ENCODE measurements around the gene RMND5B. TPM values are rescaled to one million over a fixed set of nuclear protein-coding genes. Genes with fewer than 3 reads are reported as not detected.

Gene RMND5B
- total RNA-seq, 1 experiment from 2014 or later, result 37.0 TPM

DNA sequence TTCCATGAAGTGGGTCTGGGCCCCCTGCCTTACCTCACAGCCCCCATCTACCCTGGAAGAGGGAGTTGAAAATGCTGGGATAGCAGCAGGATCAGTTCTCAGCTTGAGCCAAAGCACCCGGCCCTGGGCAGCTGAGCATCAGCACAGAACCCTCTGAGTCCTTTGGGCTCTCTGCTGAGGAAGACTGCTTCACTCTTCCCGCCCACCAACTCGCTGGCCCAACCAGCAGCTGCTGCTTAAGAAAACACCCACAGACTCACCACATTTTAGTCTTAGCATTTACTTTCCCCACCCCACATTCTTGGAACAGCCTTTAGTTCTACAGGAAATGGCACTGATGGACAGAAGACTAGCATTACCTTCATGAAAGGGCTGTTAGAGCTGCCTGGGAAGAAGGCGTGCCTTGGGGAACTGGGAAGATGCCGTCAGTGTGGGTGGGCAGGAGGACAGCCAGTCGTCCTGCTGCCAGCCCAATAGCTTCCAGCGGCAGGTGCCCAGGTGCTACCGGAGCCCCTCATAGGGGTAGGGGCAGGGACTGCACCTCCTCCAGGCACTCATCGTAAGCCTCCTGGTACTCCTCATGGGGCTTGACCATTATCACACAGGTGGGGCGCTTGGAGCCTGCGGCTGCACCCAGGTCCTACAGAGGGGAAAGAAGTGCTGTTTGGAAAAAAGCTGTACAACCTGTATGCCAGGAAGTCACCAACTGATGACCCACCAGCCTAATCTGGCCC is 18.6 kb downstream of the RMND5B start:
- peaks cover 63% of the 10 kb centered on the region for H3K36me3 ChIP-seq (ENCODE audit: insufficient read depth, low read length, poor library complexity, severe bottlenecking)
- peak overlapping the region; percentile 37 for H3K27ac ChIP-seq (ENCODE audit: low read depth, low read length, poor library complexity, severe bottlenecking)
- no TSS peak for BruUV-seq (replicated peaks)
- no peak overlapping the region for H3K4me3 ChIP-seq (ENCODE audit: low read depth, low read length, poor library complexity, severe bottlenecking)
- DNase-seq (ENCODE audit: low spot score), result no peak
- peaks cover 8% of the 10 kb centered on the region for H3K4me1 ChIP-seq (ENCODE audit: insufficient read depth, low read length, poor library complexity, severe bottlenecking)
- intact Hi-C loops (cut with micrococcal nuclease; ENCODE audit: unreplicated experiment), result no loop called here
- no peaks in the 10 kb centered on the region for H3K27me3 ChIP-seq (replicated peaks; ENCODE audit: insufficient read depth, low read depth, low read length, poor library complexity)
- POLR2A ChIA-PET (ENCODE audit: low non-redundant PET), result no interaction called here
- H3K9me3 ChIP-seq (ENCODE audit: low read depth, low read length, poor library complexity, severe bottlenecking), result no peaks in the 10 kb centered on the region
- CTCF ChIA-PET, result no interaction called here
- TF ChIP-seq, protein P1, sequence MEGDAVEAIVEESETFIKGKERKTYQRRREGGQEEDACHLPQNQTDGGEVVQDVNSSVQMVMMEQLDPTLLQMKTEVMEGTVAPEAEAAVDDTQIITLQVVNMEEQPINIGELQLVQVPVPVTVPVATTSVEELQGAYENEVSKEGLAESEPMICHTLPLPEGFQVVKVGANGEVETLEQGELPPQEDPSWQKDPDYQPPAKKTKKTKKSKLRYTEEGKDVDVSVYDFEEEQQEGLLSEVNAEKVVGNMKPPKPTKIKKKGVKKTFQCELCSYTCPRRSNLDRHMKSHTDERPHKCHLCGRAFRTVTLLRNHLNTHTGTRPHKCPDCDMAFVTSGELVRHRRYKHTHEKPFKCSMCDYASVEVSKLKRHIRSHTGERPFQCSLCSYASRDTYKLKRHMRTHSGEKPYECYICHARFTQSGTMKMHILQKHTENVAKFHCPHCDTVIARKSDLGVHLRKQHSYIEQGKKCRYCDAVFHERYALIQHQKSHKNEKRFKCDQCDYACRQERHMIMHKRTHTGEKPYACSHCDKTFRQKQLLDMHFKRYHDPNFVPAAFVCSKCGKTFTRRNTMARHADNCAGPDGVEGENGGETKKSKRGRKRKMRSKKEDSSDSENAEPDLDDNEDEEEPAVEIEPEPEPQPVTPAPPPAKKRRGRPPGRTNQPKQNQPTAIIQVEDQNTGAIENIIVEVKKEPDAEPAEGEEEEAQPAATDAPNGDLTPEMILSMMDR (conservative IDR thresholded peaks at IDR 0.05; ENCODE audit: low read depth, low read length), result no peak
- TF ChIP-seq EZH2 (IDR thresholded peaks at IDR 0.05; ENCODE audit: borderline replicate concordance, low read depth, low read length, poor library complexity, severe bottlenecking), result no peak

GRCh38 chr5:178150977-178151734 is 20.3 kb downstream of the RMND5B start:
- no TSS peak for BruUV-seq (replicated peaks)
- peaks cover 8% of the 10 kb centered on the region for H3K4me1 ChIP-seq (ENCODE audit: insufficient read depth, low read length, poor library complexity, severe bottlenecking)
- H3K27ac ChIP-seq (ENCODE audit: low read depth, low read length, poor library complexity, severe bottlenecking), result peak overlapping the region; percentile 23
- TF ChIP-seq, protein P1 (conservative IDR thresholded peaks at IDR 0.05; ENCODE audit: low read depth, low read length), result no peak
- TF ChIP-seq EZH2 (IDR thresholded peaks at IDR 0.05; ENCODE audit: borderline replicate concordance, low read depth, low read length, poor library complexity, severe bottlenecking), result no peak
- CTCF ChIA-PET, result no interaction called here
- no peaks in the 10 kb centered on the region for H3K27me3 ChIP-seq (replicated peaks; ENCODE audit: insufficient read depth, low read depth, low read length, poor library complexity)
- DNase-seq (ENCODE audit: low spot score), result no peak
- peaks cover 55% of the 10 kb centered on the region for H3K36me3 ChIP-seq (ENCODE audit: insufficient read depth, low read length, poor library complexity, severe bottlenecking)
- no peaks in the 10 kb centered on the region for H3K9me3 ChIP-seq (ENCODE audit: low read depth, low read length, poor library complexity, severe bottlenecking)
- intact Hi-C loops (cut with micrococcal nuclease; ENCODE audit: unreplicated experiment), result no loop called here
- H3K4me3 ChIP-seq (ENCODE audit: low read depth, low read length, poor library complexity, severe bottlenecking), result no peak overlapping the region
- POLR2A ChIA-PET (ENCODE audit: low non-redundant PET), result no interaction called here

GRCh38 chr5:178152491-178153444 is 22.0 kb downstream of the RMND5B start:
- H3K4me3 ChIP-seq (ENCODE audit: low read depth, low read length, poor library complexity, severe bottlenecking), result peak overlapping the region; percentile 82
- H3K36me3 ChIP-seq (ENCODE audit: insufficient read depth, low read length, poor library complexity, severe bottlenecking), result peaks cover 39% of the 10 kb centered on the region
- no peaks in the 10 kb centered on the region for H3K9me3 ChIP-seq (ENCODE audit: low read depth, low read length, poor library complexity, severe bottlenecking)
- BruUV-seq (replicated peaks), result TSS peak; percentile 70
- peaks cover 8% of the 10 kb centered on the region for H3K4me1 ChIP-seq (ENCODE audit: insufficient read depth, low read length, poor library complexity, severe bottlenecking)
- no peaks in the 10 kb centered on the region for H3K27me3 ChIP-seq (replicated peaks; ENCODE audit: insufficient read depth, low read depth, low read length, poor library complexity)
- H3K27ac ChIP-seq (ENCODE audit: low read depth, low read length, poor library complexity, severe bottlenecking), result peak overlapping the region; percentile 77
- ChIA-PET POLR2A (ENCODE audit: low non-redundant PET) (interaction anchor here (0.6 kb wide), 1 partner anchor 554 kb away, joined by 9 read pairs; no protein-coding TSS in a partner anchor), CTCF (no interaction called here)
- intact Hi-C loops (cut with micrococcal nuclease; ENCODE audit: unreplicated experiment), result no loop called here
- DNase-seq (ENCODE audit: low spot score), result no peak
- TF ChIP-seq EZH2 (IDR thresholded peaks at IDR 0.05; ENCODE audit: borderline replicate concordance, low read depth, low read length, poor library complexity, severe bottlenecking), result no peak
- TF ChIP-seq, protein P1 (conservative IDR thresholded peaks at IDR 0.05; ENCODE audit: low read depth, low read length), result no peak
